Ovary (tissue), 9 donors: ENCODE measurements around the gene ST6GALNAC3. TPM values are rescaled to one million over a fixed set of nuclear protein-coding genes. Genes with fewer than 3 reads are reported as not detected.

ENCODE experiments used
- DNase-seq, 5 donors: peaks; one replicate each; pipeline ENCODE4 v3.0.0-alpha.2; 2019 to 2020
- H3K27ac ChIP-seq, 2 donors: fragments of 200-600 bp; one replicate each; pipeline versions ENCODE4 v1.5.1 to v1.8.0; 2019 to 2022
- H3K27me3 ChIP-seq: fragments of 200-600 bp; one replicate; pipeline ENCODE4 v1.8.0; 2022
- H3K36me3 ChIP-seq: fragments of 200-600 bp; sonication (generic); one replicate; pipeline ENCODE4 v1.5.1; 2019
- H3K4me1 ChIP-seq: one replicate; pipeline ENCODE4 v1.8.1; 2013; ENCODE audit warnings: mild to moderate bottlenecking, moderate library complexity; ENCODE audit not compliant: insufficient read depth
- H3K4me3 ChIP-seq: fragments of 200-600 bp; sonication (generic); one replicate; pipeline ENCODE4 v1.5.1; 2017
- H3K9me3 ChIP-seq, 2 donors: fragments of 200-600 bp in 1 of 2; sonication (generic) in 1 of 2; one replicate each; pipeline versions ENCODE4 v1.5.1 to v1.8.1; 2013 to 2019; ENCODE audit warnings: mild to moderate bottlenecking in 1 of 2, moderate library complexity in 1 of 2
- EP300 ChIP-seq: sonication (generic); formaldehyde crosslinking; IDR thresholded peaks from one replicate; pipeline ENCODE4 v1.6.1; 2017; ENCODE audit warnings: antibody characterized with exemption
- POLR2A ChIP-seq: fragments of 450-650 bp; IDR thresholded peaks from one replicate; pipeline ENCODE4 v1.6.1; 2017; ENCODE audit warnings: antibody characterized with exemption, mild to moderate bottlenecking, moderate library complexity
- WGBS, 3 donors: extraction: QIAGEN DNeasy Blood & Tissue Kit in 1 of 3; methylation state at CpG; one replicate each; pipeline versions ENCODE4 v1.1.5 to v1.1.7; 2013 to 2017; 5-methylcytosine and 5-hydroxymethylcytosine counted together
- intact Hi-C, 4 donors: fragments of 100-400 bp; cut with DNase I; formaldehyde crosslinking; loops; one replicate each; pipeline versions ENCODE4 v1.11.0 to v1.15.1; 2022 to 2023
- polyA plus RNA-seq, 2 donors: library from polyadenylated mRNA; stranded (reverse); fragments of 200-250 nt in 1 of 2; fragments of 350-450 nt in 1 of 2; fragmentation: Illumina TruSeq in 1 of 2; extraction: RNeasy Lipid Tissue Mini Kit (QIAGEN cat#74804) in 1 of 2; gene quantifications; one replicate each; pipeline ENCODE4 v1.2.3, GENCODE V29; 2013 to 2014
- total RNA-seq, 7 donors: library from RNA; depleted of rRNA in 2 of 7; stranded (reverse); fragments of >200 nt in 2 of 7; fragmentation: NEBNext Ultra II Directional in 3 of 7; extraction: Animal tissue kit (Norgen Biotek cat#: 25700) in 3 of 7; gene quantifications; one replicate each; pipeline versions ENCODE4 v1.1.0 to v1.2.4, GENCODE V29; 2016 to 2023
- TF ChIP-seq, protein P1 (sequence below), 3 donors: fragments of 450-650 bp in 2 of 3; fragments of 200-600 bp in 1 of 3; IDR thresholded peaks; one replicate each; pipeline versions ENCODE4 v1.5.1 to v1.8.0; 2016 to 2022; ENCODE audit warnings: antibody characterized with exemption in 3 of 3, mild to moderate bottlenecking in 1 of 3
- donor health status: DM: no; HTN: no; CAD: no; lungs with moderate emphysema.
- donor health status: DM: no; HTN: no; CAD: no.
- donor health status: Bipolar disorder and iron deficiency.
- donor health status: DM: yes; HTN: yes; CAD: no.
- donor health status: DM: no; HTN: no; CAD: no.
- donor health status: DM: yes; HTN: yes; CAD: no.

Gene ST6GALNAC3
- total and polyA plus RNA-seq, 9 donors: 1.9 to 6.7 (median 4.0) TPM

DNA sequence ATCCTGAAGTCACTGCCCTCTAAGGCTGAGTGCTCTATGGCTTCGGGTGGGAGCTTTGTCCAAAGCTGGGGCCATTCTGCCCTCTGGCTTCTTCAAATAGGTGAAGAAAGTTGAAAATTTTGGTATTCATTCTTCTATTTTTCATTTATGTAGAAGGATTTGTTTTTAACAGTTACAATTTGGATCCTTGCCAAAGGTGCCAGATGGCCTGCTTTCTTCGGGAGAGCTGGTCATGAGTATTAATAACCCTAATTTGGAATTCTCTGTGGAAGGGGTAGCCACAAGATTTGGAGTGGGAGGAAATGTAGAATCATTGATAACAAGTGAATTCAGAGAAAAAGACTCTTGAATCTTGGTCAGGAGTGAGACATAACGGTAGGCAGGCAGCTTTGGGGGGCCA is 422.3 kb downstream of the ST6GALNAC3 start:
- 32 to 43% (median 39%) methylated on average over 3 of the region's 3 CpGs for WGBS, 3 donors

DNA sequence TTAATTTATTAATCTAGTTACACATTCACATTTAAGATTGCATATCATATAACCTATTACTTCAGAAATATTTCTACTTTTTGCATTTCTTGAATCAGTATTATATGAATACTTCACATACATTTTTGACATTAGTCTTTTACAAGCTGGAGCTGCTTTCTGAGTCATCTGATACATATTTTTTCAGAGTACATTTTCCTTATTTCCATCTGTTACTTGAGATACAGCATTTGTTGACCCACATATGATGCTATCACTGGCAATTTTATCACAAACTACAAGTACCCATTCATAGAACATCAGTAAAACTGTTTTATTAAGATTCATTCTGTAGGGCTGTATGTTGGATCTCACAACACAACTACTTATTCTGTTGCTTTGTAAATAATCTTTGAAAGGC is 425.6 kb downstream of the ST6GALNAC3 start:
- Histone ChIP-seq H3K9me3 (no peaks in the 10 kb centered on the region), H3K27ac (no peak overlapping the region), H3K36me3 (no peaks in the 10 kb centered on the region), H3K27me3 (peaks cover 2% of the 10 kb centered on the region), H3K4me1 (peaks cover 1% of the 10 kb centered on the region), H3K4me3 (no peak overlapping the region)
- TF ChIP-seq EP300: no peak
- intact Hi-C loops: no loop called here
- DNase-seq: no peak

More for the DNA sequence above, 422.3 kb downstream of the ST6GALNAC3 start:
- Histone ChIP-seq H3K27me3 (peaks cover 2% of the 10 kb centered on the region), H3K27ac (no peak overlapping the region), H3K9me3 (no peaks in the 10 kb centered on the region), H3K4me3 (no peak overlapping the region), H3K4me1 (peaks cover 1% of the 10 kb centered on the region), H3K36me3 (no peaks in the 10 kb centered on the region)
- TF ChIP-seq, protein P1, sequence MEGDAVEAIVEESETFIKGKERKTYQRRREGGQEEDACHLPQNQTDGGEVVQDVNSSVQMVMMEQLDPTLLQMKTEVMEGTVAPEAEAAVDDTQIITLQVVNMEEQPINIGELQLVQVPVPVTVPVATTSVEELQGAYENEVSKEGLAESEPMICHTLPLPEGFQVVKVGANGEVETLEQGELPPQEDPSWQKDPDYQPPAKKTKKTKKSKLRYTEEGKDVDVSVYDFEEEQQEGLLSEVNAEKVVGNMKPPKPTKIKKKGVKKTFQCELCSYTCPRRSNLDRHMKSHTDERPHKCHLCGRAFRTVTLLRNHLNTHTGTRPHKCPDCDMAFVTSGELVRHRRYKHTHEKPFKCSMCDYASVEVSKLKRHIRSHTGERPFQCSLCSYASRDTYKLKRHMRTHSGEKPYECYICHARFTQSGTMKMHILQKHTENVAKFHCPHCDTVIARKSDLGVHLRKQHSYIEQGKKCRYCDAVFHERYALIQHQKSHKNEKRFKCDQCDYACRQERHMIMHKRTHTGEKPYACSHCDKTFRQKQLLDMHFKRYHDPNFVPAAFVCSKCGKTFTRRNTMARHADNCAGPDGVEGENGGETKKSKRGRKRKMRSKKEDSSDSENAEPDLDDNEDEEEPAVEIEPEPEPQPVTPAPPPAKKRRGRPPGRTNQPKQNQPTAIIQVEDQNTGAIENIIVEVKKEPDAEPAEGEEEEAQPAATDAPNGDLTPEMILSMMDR (IDR thresholded peaks at IDR 0.05): no peak
- TF ChIP-seq POLR2A (no peak), EP300 (no peak)
- DNase-seq: no peak
- intact Hi-C loops: no loop called here

DNA sequence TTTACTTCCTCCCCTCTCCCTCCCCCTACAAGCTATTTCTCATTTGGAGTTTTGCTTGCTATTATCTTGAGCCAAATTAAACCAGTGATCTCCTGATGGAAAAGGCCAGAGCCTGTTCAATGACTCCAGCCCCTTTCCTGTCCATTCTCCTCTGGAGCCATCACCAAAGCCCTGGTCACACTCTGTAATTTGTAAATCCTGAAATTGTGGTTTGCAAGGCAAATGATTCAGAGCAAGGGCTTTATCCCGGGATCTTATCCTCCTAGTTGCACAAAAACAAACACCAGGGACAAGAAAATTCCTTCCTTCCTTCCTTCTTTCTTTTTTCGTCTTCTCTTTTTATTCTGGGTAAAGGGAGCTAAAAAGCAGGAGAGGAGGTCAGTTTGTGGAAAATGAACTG is 426.6 kb downstream of the ST6GALNAC3 start:
- H3K9me3 ChIP-seq: no peaks in the 10 kb centered on the region

DNA sequence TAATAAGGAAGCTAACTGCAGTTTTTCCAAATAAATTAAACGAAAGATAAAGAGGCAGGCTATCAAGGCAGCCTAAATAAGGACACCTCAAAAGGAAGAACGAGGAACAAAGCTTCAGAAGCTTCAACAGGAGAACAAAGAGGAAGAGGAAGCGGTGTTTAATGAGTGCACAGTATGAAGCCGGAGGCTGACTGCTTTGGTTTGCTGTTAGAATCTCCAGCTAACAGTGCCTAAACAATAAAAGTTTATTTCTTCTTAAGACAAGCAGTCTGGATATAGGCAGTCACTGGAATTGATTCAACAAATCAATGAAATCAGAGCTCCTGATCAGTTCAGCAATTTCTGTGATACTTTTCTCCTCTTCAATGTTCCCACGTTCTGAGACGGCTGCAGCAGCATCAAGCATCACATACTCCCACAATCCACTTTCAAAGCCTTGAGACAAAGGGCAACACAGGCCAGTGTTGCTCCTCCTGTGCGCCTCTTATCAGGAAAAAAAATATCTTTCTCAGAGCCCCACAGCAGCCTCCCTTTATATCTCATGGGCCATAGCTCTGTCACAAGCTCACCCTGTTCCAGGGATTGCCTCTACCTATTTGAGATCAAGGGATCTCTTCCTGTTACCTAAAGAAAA is 427.2 kb downstream of the ST6GALNAC3 start:
- Histone ChIP-seq H3K9me3 (no peaks in the 10 kb centered on the region), H3K36me3 (no peaks in the 10 kb centered on the region), H3K4me3 (no peak overlapping the region), H3K4me1 (peaks cover under 1% of the 10 kb centered on the region), H3K27me3 (peaks cover 2% of the 10 kb centered on the region), H3K27ac (no peak overlapping the region)
- 68 to 72% (median 69%) methylated on average over 7 of the region's 7 CpGs for WGBS, 3 donors
- intact Hi-C loops: no loop called here
- DNase-seq: no peak
- TF ChIP-seq EP300: no peak
- TF ChIP-seq, protein P1 (IDR thresholded peaks at IDR 0.05): no peak
- TF ChIP-seq POLR2A: no peak

More for the DNA sequence above, 426.6 kb downstream of the ST6GALNAC3 start:
- intact Hi-C loops: no loop called here
- peaks cover 1% of the 10 kb centered on the region for H3K4me1 ChIP-seq
- DNase-seq: no peak
- H3K4me3 ChIP-seq: no peak overlapping the region
- H3K27me3 ChIP-seq: peaks cover 2% of the 10 kb centered on the region
- TF ChIP-seq EP300 (no peak), POLR2A (no peak)
- TF ChIP-seq, protein P1 (IDR thresholded peaks at IDR 0.05): no peak
- no peak overlapping the region for H3K27ac ChIP-seq
- 55 to 63% (median 60%) methylated on average over 2 of the region's 2 CpGs for WGBS, 3 donors
- no peaks in the 10 kb centered on the region for H3K36me3 ChIP-seq

DNA sequence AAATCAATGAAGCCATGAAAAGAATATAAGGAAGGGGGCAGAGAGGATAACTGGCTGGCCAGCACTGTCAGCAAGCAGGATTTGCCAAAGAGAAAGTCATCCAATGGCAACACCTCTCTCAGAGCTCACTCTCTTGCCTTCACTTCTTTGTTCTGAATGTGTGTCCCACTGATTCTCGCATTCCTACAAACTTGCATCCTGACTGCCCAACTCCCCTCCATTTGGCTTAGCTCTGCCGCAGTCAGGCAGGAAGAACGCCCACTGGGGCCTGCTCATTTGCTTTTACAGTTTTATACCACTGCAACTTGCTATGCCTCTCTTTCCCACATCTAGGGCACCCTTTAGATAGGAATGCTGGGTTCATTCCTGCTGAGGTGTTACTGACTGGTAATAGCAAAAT is 428.6 kb downstream of the ST6GALNAC3 start:
- Histone ChIP-seq H3K36me3 (no peaks in the 10 kb centered on the region), H3K4me3 (no peak overlapping the region), H3K9me3 (no peaks in the 10 kb centered on the region), H3K4me1 (no peaks in the 10 kb centered on the region), H3K27ac (no peak overlapping the region), H3K27me3 (peaks cover 2% of the 10 kb centered on the region)
- WGBS, 3 donors: 94 to 99% (median 98%) methylated on average over 3 of the region's 3 CpGs
- DNase-seq: no peak
- intact Hi-C loops: no loop called here
- TF ChIP-seq EP300 (no peak), POLR2A (no peak)
- TF ChIP-seq, protein P1 (IDR thresholded peaks at IDR 0.05): no peak
